HepG2 (cell line): ENCODE results near the gene TNK1. TPM values are rescaled to one million over a fixed set of nuclear protein-coding genes. Genes with fewer than 3 reads are reported as not detected.
A peak's percentile ranks its signal among the peaks of the same experiment; 100 is the strongest.

Experiments used
- ATF1 ChIP-seq: IDR thresholded peaks from 2 replicates; pipeline ENCODE4 v1.6.1; 2016; ENCODE audit warnings: mild to moderate bottlenecking, control low read depth
- CEBPG ChIP-seq: IDR thresholded peaks from 2 replicates; pipeline ENCODE4 v1.6.1; 2016
- DNMT1 ChIP-seq: sonication (generic); formaldehyde crosslinking; IDR thresholded peaks from 2 replicates; pipeline ENCODE4 v1.5.1; 2020; ENCODE audit warnings: mild to moderate bottlenecking, missing genetic modification reagents
- ELF3 ChIP-seq: IDR thresholded peaks from 2 replicates; pipeline ENCODE4 v1.6.1; 2016; ENCODE audit warnings: missing genetic modification reagents, missing compliant biosample characterization
- GFI1 ChIP-seq: sonication (generic); formaldehyde crosslinking; IDR thresholded peaks from 2 replicates; pipeline ENCODE4 v1.5.0; 2020; ENCODE audit warnings: missing genetic modification reagents, mild to moderate bottlenecking, borderline replicate concordance
- IRF2 ChIP-seq: IDR thresholded peaks from 2 replicates; pipeline ENCODE4 v1.6.1; 2018; ENCODE audit warnings: missing genetic modification reagents, missing compliant biosample characterization
- MXI1 ChIP-seq: IDR thresholded peaks from 3 replicates; pipeline ENCODE4 v1.6.1; 2012; ENCODE audit warnings: low read depth, low read length, inconsistent platforms, borderline replicate concordance
- MYNN ChIP-seq: sonication (generic); formaldehyde crosslinking; IDR thresholded peaks from 2 replicates; pipeline ENCODE4 v1.4.0; 2020; ENCODE audit warnings: mild to moderate bottlenecking, low read depth, missing genetic modification reagents
- SRF ChIP-seq: IDR thresholded peaks from 2 replicates; pipeline ENCODE4 v1.6.1; 2011; ENCODE audit warnings: mild to moderate bottlenecking, low read depth, low read length, moderate library complexity
- SSRP1 ChIP-seq: IDR thresholded peaks from 2 replicates; pipeline ENCODE4 v1.6.1; 2016; ENCODE audit warnings: control low read depth
- ZNF256 ChIP-seq: sonication (generic); formaldehyde crosslinking; conservative IDR thresholded peaks from 2 replicates; pipeline ENCODE4 v1.4.0; 2020; ENCODE audit warnings: missing genetic modification reagents
- ZNF549 ChIP-seq: sonication (generic); formaldehyde crosslinking; IDR thresholded peaks from 2 replicates; pipeline ENCODE4 v1.5.0; 2020; ENCODE audit warnings: missing genetic modification reagents
- ZNF552 ChIP-seq: sonication (generic); formaldehyde crosslinking; IDR thresholded peaks from 2 replicates; pipeline ENCODE4 v1.9.0; 2022; ENCODE audit warnings: missing genetic modification reagents, mild to moderate bottlenecking, borderline replicate concordance
- polyA plus RNA-seq, 8 experiments: library from polyadenylated mRNA; depleted of rRNA in 3 of 8; stranded (reverse) in 7 of 8; unstranded in 1 of 8; fragments of >200 nt; fragmentation: Illumina TruSeq in 4 of 8; extraction: Trizol in 4 of 8; gene quantifications; 2 replicates each; pipeline versions ENCODE4 v1.2.1 to v1.2.3, GENCODE V29; 2011 to 2016; ENCODE audit warnings: low read depth in 4 of 8, missing spikeins in 1 of 8, mixed read lengths in 1 of 8; ENCODE audit not compliant: insufficient read depth in 1 of 8
- total RNA-seq, 5 experiments: library from RNA; depleted of rRNA; stranded (reverse); fragments of >200 nt; fragmentation: Illumina TruSeq; extraction: Trizol; gene quantifications; 2 replicates each; pipeline ENCODE4 v1.2.3, GENCODE V29; 2016; ENCODE audit warnings: low read depth in 1 of 5
- TF ChIP-seq, protein P1 (sequence below): sonication (generic); formaldehyde crosslinking; IDR thresholded peaks from 2 replicates; pipeline ENCODE4 v1.4.0; 2020; ENCODE audit warnings: mild to moderate bottlenecking, missing genetic modification reagents
- TF ChIP-seq, protein P2 (sequence below): sonication (generic); formaldehyde crosslinking; IDR thresholded peaks from 2 replicates; pipeline ENCODE4 v1.5.0; 2020; ENCODE audit warnings: mild to moderate bottlenecking, missing genetic modification reagents, moderate library complexity
- TF ChIP-seq, protein P3 (sequence below): sonication (generic); formaldehyde crosslinking; conservative IDR thresholded peaks from 2 replicates; pipeline ENCODE4 v1.4.0; 2020; ENCODE audit warnings: missing genetic modification reagents
- TF ChIP-seq, protein P4 (sequence below): sonication (generic); formaldehyde crosslinking; IDR thresholded peaks from 2 replicates; pipeline ENCODE4 v1.5.1; 2020; ENCODE audit warnings: missing genetic modification reagents, mild to moderate bottlenecking, borderline replicate concordance
- TF ChIP-seq, protein P5 (sequence below): sonication (generic); formaldehyde crosslinking; IDR thresholded peaks from 2 replicates; pipeline ENCODE4 v1.9.0; 2021; ENCODE audit warnings: missing genetic modification reagents, mild to moderate bottlenecking, borderline replicate concordance
- TF ChIP-seq, protein P6 (sequence below): sonication (generic); formaldehyde crosslinking; IDR thresholded peaks from 2 replicates; pipeline ENCODE4 v1.5.0; 2020; ENCODE audit warnings: missing genetic modification reagents, mild to moderate bottlenecking, borderline replicate concordance

The TNK1 gene
- total and polyA plus RNA-seq, 2 of the 13 experiments (the other 11 are each of a cell fraction or from before 2014, with no cell fraction given): 2.0 to 3.5 TPM

DNA sequence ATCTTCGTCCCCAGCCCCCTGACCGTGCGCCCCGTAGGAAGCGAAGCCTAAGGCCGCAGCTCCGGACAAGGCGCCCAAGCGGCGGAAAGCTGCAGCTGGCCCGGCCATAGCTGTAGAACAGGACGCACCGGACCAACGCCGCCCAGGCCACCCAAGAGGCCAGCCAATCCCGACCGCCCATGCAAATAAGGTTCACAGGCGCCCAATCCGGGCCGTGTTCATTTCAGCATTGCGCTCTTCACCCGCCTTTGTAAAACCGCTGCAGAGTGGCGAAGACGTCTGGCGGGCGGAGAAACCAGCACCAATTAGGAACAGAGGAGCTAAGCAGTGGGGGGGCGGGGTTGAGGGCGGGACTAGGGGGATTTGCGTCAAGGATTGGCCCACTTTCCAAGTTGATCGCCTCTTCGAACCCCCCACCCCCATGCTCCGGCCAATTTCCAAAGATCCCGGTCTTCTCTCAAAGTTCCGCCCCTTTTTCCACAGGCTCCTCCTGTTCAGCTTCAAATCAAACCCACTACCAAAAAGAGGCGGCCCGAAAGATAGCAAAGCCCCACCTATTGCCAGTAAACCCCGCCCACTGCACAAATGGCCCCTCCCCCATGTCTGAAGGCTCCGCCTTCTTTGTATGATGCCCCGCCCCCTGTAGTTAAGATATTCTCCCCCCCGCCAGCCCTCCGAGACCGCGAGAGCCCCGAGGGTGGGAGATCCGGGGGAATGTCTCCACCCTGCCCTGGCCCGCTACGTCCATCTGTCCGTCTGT, 23.3 kb downstream of the TNK1 start, which contains the start of gene TMEM256 (continued):
- TF ChIP-seq, protein P1, sequence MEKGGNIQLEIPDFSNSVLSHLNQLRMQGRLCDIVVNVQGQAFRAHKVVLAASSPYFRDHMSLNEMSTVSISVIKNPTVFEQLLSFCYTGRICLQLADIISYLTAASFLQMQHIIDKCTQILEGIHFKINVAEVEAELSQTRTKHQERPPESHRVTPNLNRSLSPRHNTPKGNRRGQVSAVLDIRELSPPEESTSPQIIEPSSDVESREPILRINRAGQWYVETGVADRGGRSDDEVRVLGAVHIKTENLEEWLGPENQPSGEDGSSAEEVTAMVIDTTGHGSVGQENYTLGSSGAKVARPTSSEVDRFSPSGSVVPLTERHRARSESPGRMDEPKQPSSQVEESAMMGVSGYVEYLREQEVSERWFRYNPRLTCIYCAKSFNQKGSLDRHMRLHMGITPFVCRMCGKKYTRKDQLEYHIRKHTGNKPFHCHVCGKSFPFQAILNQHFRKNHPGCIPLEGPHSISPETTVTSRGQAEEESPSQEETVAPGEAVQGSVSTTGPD (CRISPR knock-in tag): no peak
- no peak for TF ChIP-seq MYNN (CRISPR knock-in tag)
- TF ChIP-seq, protein P2, sequence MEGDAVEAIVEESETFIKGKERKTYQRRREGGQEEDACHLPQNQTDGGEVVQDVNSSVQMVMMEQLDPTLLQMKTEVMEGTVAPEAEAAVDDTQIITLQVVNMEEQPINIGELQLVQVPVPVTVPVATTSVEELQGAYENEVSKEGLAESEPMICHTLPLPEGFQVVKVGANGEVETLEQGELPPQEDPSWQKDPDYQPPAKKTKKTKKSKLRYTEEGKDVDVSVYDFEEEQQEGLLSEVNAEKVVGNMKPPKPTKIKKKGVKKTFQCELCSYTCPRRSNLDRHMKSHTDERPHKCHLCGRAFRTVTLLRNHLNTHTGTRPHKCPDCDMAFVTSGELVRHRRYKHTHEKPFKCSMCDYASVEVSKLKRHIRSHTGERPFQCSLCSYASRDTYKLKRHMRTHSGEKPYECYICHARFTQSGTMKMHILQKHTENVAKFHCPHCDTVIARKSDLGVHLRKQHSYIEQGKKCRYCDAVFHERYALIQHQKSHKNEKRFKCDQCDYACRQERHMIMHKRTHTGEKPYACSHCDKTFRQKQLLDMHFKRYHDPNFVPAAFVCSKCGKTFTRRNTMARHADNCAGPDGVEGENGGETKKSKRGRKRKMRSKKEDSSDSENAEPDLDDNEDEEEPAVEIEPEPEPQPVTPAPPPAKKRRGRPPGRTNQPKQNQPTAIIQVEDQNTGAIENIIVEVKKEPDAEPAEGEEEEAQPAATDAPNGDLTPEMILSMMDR (CRISPR knock-in tag): no peak
- TF ChIP-seq ELF3 (CRISPR knock-in tag): no peak
- no peak for TF ChIP-seq CEBPG
- TF ChIP-seq, protein P3, sequence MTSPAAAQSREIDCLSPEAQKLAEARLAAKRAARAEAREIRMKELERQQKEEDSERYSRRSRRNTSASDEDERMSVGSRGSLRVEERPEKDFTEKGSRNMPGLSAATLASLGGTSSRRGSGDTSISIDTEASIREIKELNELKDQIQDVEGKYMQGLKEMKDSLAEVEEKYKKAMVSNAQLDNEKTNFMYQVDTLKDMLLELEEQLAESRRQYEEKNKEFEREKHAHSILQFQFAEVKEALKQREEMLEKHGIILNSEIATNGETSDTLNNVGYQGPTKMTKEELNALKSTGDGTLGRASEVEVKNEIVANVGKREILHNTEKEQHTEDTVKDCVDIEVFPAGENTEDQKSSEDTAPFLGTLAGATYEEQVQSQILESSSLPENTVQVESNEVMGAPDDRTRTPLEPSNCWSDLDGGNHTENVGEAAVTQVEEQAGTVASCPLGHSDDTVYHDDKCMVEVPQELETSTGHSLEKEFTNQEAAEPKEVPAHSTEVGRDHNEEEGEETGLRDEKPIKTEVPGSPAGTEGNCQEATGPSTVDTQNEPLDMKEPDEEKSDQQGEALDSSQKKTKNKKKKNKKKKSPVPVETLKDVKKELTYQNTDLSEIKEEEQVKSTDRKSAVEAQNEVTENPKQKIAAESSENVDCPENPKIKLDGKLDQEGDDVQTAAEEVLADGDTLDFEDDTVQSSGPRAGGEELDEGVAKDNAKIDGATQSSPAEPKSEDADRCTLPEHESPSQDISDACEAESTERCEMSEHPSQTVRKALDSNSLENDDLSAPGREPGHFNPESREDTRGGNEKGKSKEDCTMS (CRISPR knock-in tag): no peak
- no peak for TF ChIP-seq ZNF552
- no peak for TF ChIP-seq ZNF256 (CRISPR knock-in tag)
- no peak for TF ChIP-seq DNMT1
- TF ChIP-seq MXI1: no peak
- TF ChIP-seq ZNF549 (CRISPR knock-in tag): no peak
- TF ChIP-seq GFI1 (CRISPR knock-in tag): peak; percentile 46; the same call in 1 of the 2 replicates
- no peak for TF ChIP-seq SSRP1 (CRISPR knock-in tag)
- TF ChIP-seq, protein P4, sequence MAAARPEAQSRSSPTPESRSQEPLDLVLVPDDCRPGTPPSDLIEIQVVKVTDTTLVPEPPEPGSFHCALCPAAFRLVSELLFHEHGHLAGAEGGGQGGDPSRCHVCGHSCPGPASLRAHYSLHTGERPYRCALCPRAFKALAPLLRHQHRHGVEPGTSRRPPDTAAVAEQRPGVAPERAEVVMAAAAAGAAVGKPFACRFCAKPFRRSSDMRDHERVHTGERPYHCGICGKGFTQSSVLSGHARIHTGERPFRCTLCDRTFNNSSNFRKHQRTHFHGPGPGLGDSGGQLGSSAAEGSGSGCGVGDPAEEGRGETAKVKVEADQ (CRISPR knock-in tag): no peak
- TF ChIP-seq, protein P5, sequence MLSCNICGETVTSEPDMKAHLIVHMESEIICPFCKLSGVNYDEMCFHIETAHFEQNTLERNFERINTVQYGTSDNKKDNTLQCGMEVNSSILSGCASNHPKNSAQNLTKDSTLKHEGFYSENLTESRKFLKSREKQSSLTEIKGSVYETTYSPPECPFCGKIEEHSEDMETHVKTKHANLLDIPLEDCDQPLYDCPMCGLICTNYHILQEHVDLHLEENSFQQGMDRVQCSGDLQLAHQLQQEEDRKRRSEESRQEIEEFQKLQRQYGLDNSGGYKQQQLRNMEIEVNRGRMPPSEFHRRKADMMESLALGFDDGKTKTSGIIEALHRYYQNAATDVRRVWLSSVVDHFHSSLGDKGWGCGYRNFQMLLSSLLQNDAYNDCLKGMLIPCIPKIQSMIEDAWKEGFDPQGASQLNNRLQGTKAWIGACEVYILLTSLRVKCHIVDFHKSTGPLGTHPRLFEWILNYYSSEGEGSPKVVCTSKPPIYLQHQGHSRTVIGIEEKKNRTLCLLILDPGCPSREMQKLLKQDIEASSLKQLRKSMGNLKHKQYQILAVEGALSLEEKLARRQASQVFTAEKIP (CRISPR knock-in tag): no peak
- TF ChIP-seq IRF2 (CRISPR knock-in tag): no peak
- TF ChIP-seq ATF1: no peak; the same call in 1 of the 2 replicates
- TF ChIP-seq SRF: peak; percentile 17; the same call in 1 of the 2 replicates
- TF ChIP-seq, protein P6, sequence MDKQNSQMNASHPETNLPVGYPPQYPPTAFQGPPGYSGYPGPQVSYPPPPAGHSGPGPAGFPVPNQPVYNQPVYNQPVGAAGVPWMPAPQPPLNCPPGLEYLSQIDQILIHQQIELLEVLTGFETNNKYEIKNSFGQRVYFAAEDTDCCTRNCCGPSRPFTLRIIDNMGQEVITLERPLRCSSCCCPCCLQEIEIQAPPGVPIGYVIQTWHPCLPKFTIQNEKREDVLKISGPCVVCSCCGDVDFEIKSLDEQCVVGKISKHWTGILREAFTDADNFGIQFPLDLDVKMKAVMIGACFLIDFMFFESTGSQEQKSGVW (CRISPR knock-in tag): no peak
